ENCODE results near the gene PPFIA4. TPM values are rescaled to one million over a fixed set of nuclear protein-coding genes. Genes with fewer than 3 reads are reported as not detected.

The PPFIA4 gene
- total and polyA plus RNA-seq, 2 of the 4 experiments (the other 2 are of a cell fraction): 5.4 to 13.7 TPM

DNA sequence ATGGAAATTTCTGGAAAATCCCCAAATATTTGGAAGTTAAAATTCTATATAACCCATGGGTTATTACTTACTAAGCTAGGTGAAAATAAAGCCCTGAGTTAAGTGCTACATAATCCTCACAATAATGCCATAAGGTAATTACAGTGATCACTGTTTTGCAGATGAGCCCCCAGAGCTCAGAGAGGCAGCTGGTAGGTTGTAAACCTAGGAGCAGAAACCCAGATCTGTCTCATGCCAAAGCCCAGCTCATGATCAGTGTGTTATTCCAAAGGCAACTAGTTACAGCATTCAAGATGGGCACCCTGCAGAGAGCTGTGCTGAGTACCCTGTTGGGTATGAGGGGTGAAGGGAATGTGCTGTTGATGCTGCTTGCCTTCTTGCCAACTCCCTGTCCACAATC lies 70.3 kb downstream of the PPFIA4 start:
- H4K8ac ChIP-seq (ENCODE audit: low read depth in 2 of 2, low read length in 2 of 2): no peak overlapping the region
- H3K4me1 ChIP-seq (ENCODE audit: control insufficient read depth, insufficient read depth, low read length): no peaks in the 10 kb centered on the region
- POLR2A ChIA-PET (ENCODE audit: unreplicated experiment): no interaction called here
- H3K79me1 ChIP-seq (ENCODE audit: low read depth in 1 of 2, low read length in 2 of 2): no peaks in the 10 kb centered on the region
- TF ChIP-seq CHD1 (IDR thresholded peaks at IDR 0.05; ENCODE audit: low read depth, low read length) (no peak), POLR2A (IDR thresholded peaks at IDR 0.05; ENCODE audit: low read depth, low read length) (no peak), MAZ (IDR thresholded peaks at IDR 0.05; ENCODE audit: borderline replicate concordance, low read depth, low read length) (no peak), NFE2L2 (IDR thresholded peaks at IDR 0.05; ENCODE audit: low read depth, low read length) (no peak), FOS (IDR thresholded peaks at IDR 0.05; ENCODE audit: low read depth, low read length) (no peak), MXI1 (IDR thresholded peaks at IDR 0.05; ENCODE audit: borderline replicate concordance, low read depth, low read length) (no peak), SMC3 (IDR thresholded peaks at IDR 0.05; ENCODE audit: low read depth, low read length) (no peak), BHLHE40 (IDR thresholded peaks at IDR 0.05; ENCODE audit: low read depth, low read length) (no peak), MAFK (IDR thresholded peaks at IDR 0.05; ENCODE audit: low read depth, low read length) (no peak), RAD21 (IDR thresholded peaks at IDR 0.05; ENCODE audit: low read length) (no peak), RFX5 (IDR thresholded peaks at IDR 0.05; ENCODE audit: low read depth, low read length) (no peak), RCOR1 (IDR thresholded peaks at IDR 0.05; ENCODE audit: insufficient replicate concordance, low read length) (no peak), CEBPB (IDR thresholded peaks at IDR 0.05; ENCODE audit: low read depth, low read length) (no peak)
- TF ChIP-seq, protein P1, sequence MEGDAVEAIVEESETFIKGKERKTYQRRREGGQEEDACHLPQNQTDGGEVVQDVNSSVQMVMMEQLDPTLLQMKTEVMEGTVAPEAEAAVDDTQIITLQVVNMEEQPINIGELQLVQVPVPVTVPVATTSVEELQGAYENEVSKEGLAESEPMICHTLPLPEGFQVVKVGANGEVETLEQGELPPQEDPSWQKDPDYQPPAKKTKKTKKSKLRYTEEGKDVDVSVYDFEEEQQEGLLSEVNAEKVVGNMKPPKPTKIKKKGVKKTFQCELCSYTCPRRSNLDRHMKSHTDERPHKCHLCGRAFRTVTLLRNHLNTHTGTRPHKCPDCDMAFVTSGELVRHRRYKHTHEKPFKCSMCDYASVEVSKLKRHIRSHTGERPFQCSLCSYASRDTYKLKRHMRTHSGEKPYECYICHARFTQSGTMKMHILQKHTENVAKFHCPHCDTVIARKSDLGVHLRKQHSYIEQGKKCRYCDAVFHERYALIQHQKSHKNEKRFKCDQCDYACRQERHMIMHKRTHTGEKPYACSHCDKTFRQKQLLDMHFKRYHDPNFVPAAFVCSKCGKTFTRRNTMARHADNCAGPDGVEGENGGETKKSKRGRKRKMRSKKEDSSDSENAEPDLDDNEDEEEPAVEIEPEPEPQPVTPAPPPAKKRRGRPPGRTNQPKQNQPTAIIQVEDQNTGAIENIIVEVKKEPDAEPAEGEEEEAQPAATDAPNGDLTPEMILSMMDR (conservative IDR thresholded peaks at IDR 0.05; ENCODE audit: low read depth, low read length): no peak
- TF ChIP-seq, protein P2, sequence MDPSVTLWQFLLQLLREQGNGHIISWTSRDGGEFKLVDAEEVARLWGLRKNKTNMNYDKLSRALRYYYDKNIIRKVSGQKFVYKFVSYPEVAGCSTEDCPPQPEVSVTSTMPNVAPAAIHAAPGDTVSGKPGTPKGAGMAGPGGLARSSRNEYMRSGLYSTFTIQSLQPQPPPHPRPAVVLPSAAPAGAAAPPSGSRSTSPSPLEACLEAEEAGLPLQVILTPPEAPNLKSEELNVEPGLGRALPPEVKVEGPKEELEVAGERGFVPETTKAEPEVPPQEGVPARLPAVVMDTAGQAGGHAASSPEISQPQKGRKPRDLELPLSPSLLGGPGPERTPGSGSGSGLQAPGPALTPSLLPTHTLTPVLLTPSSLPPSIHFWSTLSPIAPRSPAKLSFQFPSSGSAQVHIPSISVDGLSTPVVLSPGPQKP (IDR thresholded peaks at IDR 0.05; ENCODE audit: borderline replicate concordance, low read depth, low read length): no peak
- TF ChIP-seq, protein P3, sequence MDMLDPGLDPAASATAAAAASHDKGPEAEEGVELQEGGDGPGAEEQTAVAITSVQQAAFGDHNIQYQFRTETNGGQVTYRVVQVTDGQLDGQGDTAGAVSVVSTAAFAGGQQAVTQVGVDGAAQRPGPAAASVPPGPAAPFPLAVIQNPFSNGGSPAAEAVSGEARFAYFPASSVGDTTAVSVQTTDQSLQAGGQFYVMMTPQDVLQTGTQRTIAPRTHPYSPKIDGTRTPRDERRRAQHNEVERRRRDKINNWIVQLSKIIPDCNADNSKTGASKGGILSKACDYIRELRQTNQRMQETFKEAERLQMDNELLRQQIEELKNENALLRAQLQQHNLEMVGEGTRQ (IDR thresholded peaks at IDR 0.05; ENCODE audit: low read depth, low read length): no peak
- no peaks in the 10 kb centered on the region for H3K9me1 ChIP-seq (ENCODE audit: insufficient read depth, low read length)
- H4K91ac ChIP-seq (ENCODE audit: insufficient read depth, low read depth, low read length): no peak overlapping the region
- CTCF ChIA-PET: interaction anchor here (0.9 kb wide), 1 partner anchor 21 kb away, joined by 3 read pairs; no protein-coding TSS in a partner anchor
- no peak overlapping the region for H3K27ac ChIP-seq (ENCODE audit: insufficient read depth, low read length)
- no peaks in the 10 kb centered on the region for H3K36me3 ChIP-seq (ENCODE audit: control insufficient read depth, insufficient read depth, low read length)
- no peak overlapping the region for H3K23ac ChIP-seq (ENCODE audit: low read depth, low read length)
- no peak overlapping the region for H2BK15ac ChIP-seq (ENCODE audit: low read depth, low read length)
- dilution Hi-C loops (cut with HindIII; ENCODE audit: low sequenced_read_pairs, unreplicated experiment) (no loop called here), in situ Hi-C loops (cut with MboI; ENCODE audit: low sequenced_read_pairs) (no loop called here), intact Hi-C loops (cut with micrococcal nuclease) (no loop called here)
- no peak overlapping the region for H4K5ac ChIP-seq (ENCODE audit: low read depth, low read length)
- no peak overlapping the region for H2BK5ac ChIP-seq (ENCODE audit: low read depth, low read length, poor library complexity, severe bottlenecking)
- DNase-seq (no peak), ATAC-seq (ENCODE audit: low read depth) (no peak)
- H3K9me3 ChIP-seq (ENCODE audit: control insufficient read depth, insufficient read depth, low read length): peaks cover 9% of the 10 kb centered on the region
- no peak overlapping the region for H2AFZ ChIP-seq (replicated peaks; ENCODE audit: low read length, poor library complexity)
- no peak overlapping the region for H2BK120ac ChIP-seq (ENCODE audit: low read depth, low read length)
- no peak overlapping the region for H3K18ac ChIP-seq (ENCODE audit: low read depth, low read length)
- no peak overlapping the region for H2AK9ac ChIP-seq (replicated peaks; ENCODE audit: low read depth, low read length, poor library complexity)
- no peak overlapping the region for H3K4me2 ChIP-seq (ENCODE audit: low read depth, low read length)
- H3K9ac ChIP-seq (ENCODE audit: low read depth, low read length): no peak overlapping the region
- no peaks in the 10 kb centered on the region for H4K20me1 ChIP-seq (ENCODE audit: insufficient read depth, low read length)
- H3K4ac ChIP-seq (ENCODE audit: low read depth, low read length): no peak overlapping the region
- no peak overlapping the region for H3K56ac ChIP-seq (ENCODE audit: extremely low read depth, insufficient read depth, low read length)
- BruUV-seq (replicated peaks): no TSS peak
- no peak overlapping the region for H2AK5ac ChIP-seq (ENCODE audit: low read depth, low read length)
- H3K27me3 ChIP-seq (ENCODE audit: control insufficient read depth, insufficient read depth, low read length): peaks cover 41% of the 10 kb centered on the region
- no peak overlapping the region for H3K4me3 ChIP-seq (ENCODE audit: insufficient read depth, low read depth, low read length)
- H3K14ac ChIP-seq (replicated peaks; ENCODE audit: low read depth, low read length): no peak overlapping the region
- H2BK20ac ChIP-seq (ENCODE audit: low read depth, low read length): no peak overlapping the region
